ENCODE measurements around the gene COL4A2.

- TF ChIP-seq CTCF (IDR thresholded peaks at IDR 0.05 in 2 of 3, conservative IDR thresholded peaks at IDR 0.05 in 1 of 3; ENCODE audit: borderline replicate concordance in 1 of 3, insufficient read depth in 1 of 3, low read depth in 2 of 3, low read length in 2 of 3) (no peak), YY1 (IDR thresholded peaks at IDR 0.05; ENCODE audit: extremely low read depth, insufficient replicate concordance, low read depth, low read length) (no peak), POLR2A (IDR thresholded peaks at IDR 0.05; ENCODE audit: borderline replicate concordance, extremely low read depth, insufficient read depth, insufficient read length) (no peak), REST (IDR thresholded peaks at IDR 0.05; ENCODE audit: low read depth) (no peak), POLR2AphosphoS5 (IDR thresholded peaks at IDR 0.05; ENCODE audit: low read depth, low read length) (no peak)
Measured at GRCh38 chr13:110557082-110557481, 250.0 kb downstream of the COL4A2 start.
